CD8-positive, alpha-beta memory T cell (primary cell): ENCODE results near the gene OR1F1. TPM values are rescaled to one million over a fixed set of nuclear protein-coding genes. Genes with fewer than 3 reads are reported as not detected.

Experiments used
- CTCF ChIA-PET: fragments of 350-600 bp; sonication (Branson Sonifier 250); formaldehyde crosslinking; loops from one replicate; lab custom pipeline; 2021; ENCODE audit warnings: antibody characterized with exemption; lab: Charles Lee
- POLR2A ChIA-PET: fragments of 350-600 bp; sonication (Branson Sonifier 250); formaldehyde crosslinking; loops from one replicate; lab custom pipeline; 2021; ENCODE audit warnings: antibody characterized with exemption; lab: Charles Lee
- DNase-seq, 5 donors: peaks; one replicate each; pipeline versions ENCODE4 v3.0.0 to v3.0.0-alpha.2; 2020 to 2022; ENCODE audit warnings: mixed read lengths in 1 of 5
- H3K27ac ChIP-seq: one replicate; pipeline ENCODE4 v1.7.0; 2013; ENCODE audit warnings: low read depth, mild to moderate bottlenecking, low read length, moderate library complexity
- H3K27me3 ChIP-seq: 2 replicates; pipeline ENCODE4 v1.7.0; 2013; ENCODE audit warnings: low read length, mild to moderate bottlenecking; ENCODE audit not compliant: insufficient read depth, poor library complexity, severe bottlenecking
- H3K36me3 ChIP-seq: 2 replicates; pipeline ENCODE4 v1.7.0; 2013; ENCODE audit warnings: mild to moderate bottlenecking, low read length, moderate library complexity; ENCODE audit not compliant: insufficient read depth
- H3K4me1 ChIP-seq: 2 replicates; pipeline ENCODE4 v1.7.0; 2013; ENCODE audit warnings: mild to moderate bottlenecking, low read length, moderate library complexity; ENCODE audit not compliant: insufficient read depth
- H3K4me3 ChIP-seq: 2 replicates; pipeline ENCODE4 v1.7.0; 2013; ENCODE audit warnings: mild to moderate bottlenecking, low read length
- H3K9me3 ChIP-seq: 2 replicates; pipeline ENCODE4 v1.7.0; 2013; ENCODE audit warnings: mild to moderate bottlenecking, low read length
- H3K27ac Mint-ChIP-seq, 8 donors: one replicate each; pipeline ENCODE4 v1.8.0; 2020 to 2021; ENCODE audit warnings: mixed read lengths in 8 of 8, mild to moderate bottlenecking in 6 of 8, inconsistent platforms in 3 of 8, moderate library complexity in 3 of 8
- H3K27me3 Mint-ChIP-seq, 2 donors: one replicate each; pipeline ENCODE4 v1.8.0; 2020 to 2021; ENCODE audit warnings: mixed read lengths in 2 of 2, mild to moderate bottlenecking in 1 of 2, moderate library complexity in 1 of 2
- H3K36me3 Mint-ChIP-seq, 3 donors: one replicate each; pipeline ENCODE4 v1.8.0; 2020 to 2021; ENCODE audit warnings: mixed read lengths in 3 of 3, inconsistent platforms in 1 of 3, mild to moderate bottlenecking in 1 of 3
- H3K4me1 Mint-ChIP-seq, 3 donors: one replicate each; pipeline ENCODE4 v1.8.0; 2020 to 2021; ENCODE audit warnings: mixed read lengths in 3 of 3, inconsistent platforms in 1 of 3, mild to moderate bottlenecking in 1 of 3
- H3K4me3 Mint-ChIP-seq, 7 donors: one replicate each; pipeline ENCODE4 v1.8.0; 2020 to 2021; ENCODE audit warnings: mixed read lengths in 7 of 7, mild to moderate bottlenecking in 6 of 7, moderate library complexity in 4 of 7, inconsistent platforms in 2 of 7
- H3K9me3 Mint-ChIP-seq, 5 donors: one replicate each; pipeline ENCODE4 v1.8.0; 2020 to 2022; ENCODE audit warnings: mixed read lengths in 5 of 5, mild to moderate bottlenecking in 3 of 5, moderate library complexity in 2 of 5, inconsistent platforms in 1 of 5
- polyA plus RNA-seq: library from polyadenylated mRNA; unstranded; fragments of 300-500 nt; fragmentation: Illumina TruSeq; gene quantifications from one replicate; pipeline ENCODE4 v1.2.3, GENCODE V29; 2021
- total RNA-seq, 2 experiments: library from RNA; stranded (reverse); gene quantifications; one replicate each; pipeline ENCODE4 v1.2.3, GENCODE V29; 2021

The OR1F1 gene
- total and polyA plus RNA-seq, 3 experiments from 2014 or later: not detected

DNA sequence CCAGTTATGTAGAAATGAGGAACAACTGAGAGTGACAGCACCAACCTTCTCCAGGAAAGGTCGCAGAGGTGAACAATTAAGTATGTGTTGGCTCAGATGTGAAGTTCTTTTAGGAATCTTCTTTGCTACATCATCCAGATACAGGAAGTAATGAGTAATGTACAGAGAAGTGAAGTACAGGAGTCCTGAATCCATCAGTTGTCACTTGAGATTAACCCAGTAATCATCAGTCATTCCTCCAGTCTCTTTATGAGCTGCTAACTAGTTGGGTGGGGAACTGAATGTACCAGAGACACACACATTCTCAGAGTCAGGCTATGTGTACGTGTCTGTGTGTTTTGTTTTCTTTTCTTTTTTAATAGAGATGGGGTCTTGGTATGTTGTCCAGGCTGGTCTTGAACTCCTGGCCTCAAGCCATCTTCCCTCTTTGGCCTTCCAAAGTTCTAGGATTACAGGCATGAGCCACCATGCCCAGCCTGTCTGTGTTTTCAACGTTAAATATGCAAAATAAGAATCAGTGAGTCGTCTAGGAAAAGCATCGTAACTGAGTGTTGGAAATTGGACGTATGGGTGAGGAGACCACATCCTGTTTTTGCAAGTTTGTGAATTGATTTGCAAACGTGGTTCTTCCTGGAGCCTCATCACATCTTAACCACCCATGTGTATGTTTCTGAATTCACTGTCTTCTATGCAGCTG lies 27.0 kb downstream of the OR1F1 start:
- H3K27ac Mint-ChIP-seq: peak overlapping the region; percentile 84 to 99 (median 93)
- DNase-seq: peak in 3 of 5 donors; percentile 68 to 82 (median 78)
- Histone ChIP-seq H3K27ac (peak overlapping the region; percentile 29), H3K4me1 (peaks cover 28% of the 10 kb centered on the region), H3K4me3 (peak overlapping the region; percentile 8), H3K36me3 (no peaks in the 10 kb centered on the region), H3K27me3 (no peaks in the 10 kb centered on the region), H3K9me3 (peaks cover 3% of the 10 kb centered on the region)
- peak overlapping the region in 6 of 7 donors; percentile 65 to 88 (median 73) for H3K4me3 Mint-ChIP-seq
- peaks cover 0 to 27% (median 4%) of the 10 kb centered on the region in 3 donors for H3K36me3 Mint-ChIP-seq
- POLR2A ChIA-PET: interaction anchor here (0.6 to 1.5 kb wide), 9 partner anchors 10 to 188 kb away, joined by 3 to 8 read pairs (median 4); no protein-coding TSS in a partner anchor
- CTCF ChIA-PET: interaction anchor here (0.9 to 1.4 kb wide), 4 partner anchors 12 to 186 kb away, joined by 3 to 4 read pairs (median 3); partner anchors contain the start of genes ZNF174, ZNF200 and ZSCAN32
- H3K4me1 Mint-ChIP-seq: peaks cover 38 to 44% (median 40%) of the 10 kb centered on the region in 3 donors
- H3K9me3 Mint-ChIP-seq: peaks cover 3 to 8% (median 6%) of the 10 kb centered on the region in 5 donors
- H3K27me3 Mint-ChIP-seq: peaks cover 0 to 3% of the 10 kb centered on the region in 2 donors

DNA sequence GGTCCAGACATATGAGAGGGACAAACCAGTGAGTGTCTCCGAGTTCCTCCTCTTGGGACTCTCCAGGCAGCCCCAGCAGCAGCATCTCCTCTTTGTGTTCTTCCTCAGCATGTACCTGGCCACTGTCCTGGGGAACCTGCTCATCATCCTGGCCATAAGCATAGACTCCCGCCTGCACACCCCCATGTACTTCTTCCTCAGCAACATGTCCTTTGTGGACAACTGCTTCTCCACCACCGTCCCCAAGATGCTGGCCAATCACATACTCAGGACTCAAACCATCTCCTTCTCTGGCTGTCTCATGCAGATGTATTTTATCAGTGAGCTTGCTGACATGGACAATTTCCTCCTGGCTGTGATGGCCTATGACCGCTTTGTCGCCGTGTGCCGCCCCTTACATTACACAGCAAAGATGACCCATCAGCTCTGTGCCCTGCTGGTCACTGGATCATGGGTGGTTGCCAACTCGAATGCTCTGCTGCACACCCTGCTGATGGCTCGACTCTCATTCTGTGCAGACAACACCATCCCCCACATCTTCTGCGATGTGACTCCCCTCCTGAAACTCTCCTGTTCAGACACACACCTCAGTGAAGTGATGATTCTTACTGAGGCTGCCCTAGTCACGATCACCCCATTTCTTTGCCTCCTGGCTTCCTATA lies 27.7 kb downstream of the OR1F1 start:
- no peaks in the 10 kb centered on the region for H3K27me3 ChIP-seq
- H3K4me3 ChIP-seq: peak overlapping the region; percentile 17
- H3K9me3 ChIP-seq: peaks cover 3% of the 10 kb centered on the region
- peak overlapping the region; percentile 29 for H3K27ac ChIP-seq
- peaks cover 0 to 23% (median 4%) of the 10 kb centered on the region in 3 donors for H3K36me3 Mint-ChIP-seq
- peaks cover 28% of the 10 kb centered on the region for H3K4me1 ChIP-seq
- H3K27me3 Mint-ChIP-seq: no peaks in the 10 kb centered on the region
- peaks cover 3 to 10% (median 8%) of the 10 kb centered on the region in 5 donors for H3K9me3 Mint-ChIP-seq
- peak in 1 of 5 donors; percentile 34 for DNase-seq
- ChIA-PET POLR2A (interaction anchor here (0.6 to 1.5 kb wide), 9 partner anchors 10 to 188 kb away, joined by 3 to 6 read pairs (median 4); no protein-coding TSS in a partner anchor), CTCF (interaction anchor here (0.7 to 1.4 kb wide), 5 partner anchors 13 to 185 kb away, joined by 3 to 4 read pairs (median 3); partner anchors contain the start of genes ZNF174, ZNF200 and ZSCAN32)
- H3K36me3 ChIP-seq: no peaks in the 10 kb centered on the region
- H3K27ac Mint-ChIP-seq: peak overlapping the region; percentile 84 to 99 (median 93)
- H3K4me1 Mint-ChIP-seq: peaks cover 38 to 44% (median 40%) of the 10 kb centered on the region in 3 donors
- H3K4me3 Mint-ChIP-seq: peak overlapping the region; percentile 56 to 88 (median 69)

DNA sequence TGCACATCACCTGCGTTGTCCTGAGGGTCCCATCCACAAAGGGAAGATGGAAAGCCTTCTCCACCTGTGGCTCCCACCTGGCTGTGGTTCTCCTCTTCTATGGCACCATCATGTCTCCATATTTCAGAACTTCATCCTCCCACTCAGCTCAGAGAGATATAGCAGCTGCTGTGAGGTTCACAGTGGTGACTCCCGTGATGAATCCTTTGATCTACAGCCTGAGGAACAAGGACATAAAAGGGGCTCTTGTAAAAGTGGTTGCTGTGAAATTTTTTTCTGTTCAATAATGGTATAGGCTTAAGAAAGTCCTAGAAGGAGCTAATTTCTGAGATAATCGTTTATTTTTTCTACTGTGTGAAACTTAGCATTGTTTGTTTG lies 28.2 kb downstream of the OR1F1 start:
- H3K9me3 Mint-ChIP-seq: peaks cover 3 to 12% (median 10%) of the 10 kb centered on the region in 5 donors
- H3K27me3 Mint-ChIP-seq: no peaks in the 10 kb centered on the region
- peaks cover 28% of the 10 kb centered on the region for H3K4me1 ChIP-seq
- CTCF ChIA-PET: interaction anchor here (0.7 to 1.3 kb wide), 3 partner anchors 13 to 74 kb away, joined by 3 read pairs; no protein-coding TSS in a partner anchor
- H3K4me3 ChIP-seq: peak overlapping the region; percentile 17
- H3K27ac ChIP-seq: no peak overlapping the region
- H3K36me3 ChIP-seq: no peaks in the 10 kb centered on the region
- H3K4me1 Mint-ChIP-seq: peaks cover 38 to 44% (median 40%) of the 10 kb centered on the region in 3 donors
- H3K4me3 Mint-ChIP-seq: peak overlapping the region; percentile 56 to 88 (median 69)
- DNase-seq: peak in 2 of 5 donors; percentile 20 to 51
- peaks cover 0 to 23% (median 4%) of the 10 kb centered on the region in 3 donors for H3K36me3 Mint-ChIP-seq
- POLR2A ChIA-PET: interaction anchor here (1.0 to 1.1 kb wide), 2 partner anchors 9 to 140 kb away, joined by 5 to 6 read pairs; no protein-coding TSS in a partner anchor
- H3K27ac Mint-ChIP-seq: peak overlapping the region; percentile 84 to 99 (median 93)
- H3K27me3 ChIP-seq: no peaks in the 10 kb centered on the region
- peaks cover 5% of the 10 kb centered on the region for H3K9me3 ChIP-seq

DNA sequence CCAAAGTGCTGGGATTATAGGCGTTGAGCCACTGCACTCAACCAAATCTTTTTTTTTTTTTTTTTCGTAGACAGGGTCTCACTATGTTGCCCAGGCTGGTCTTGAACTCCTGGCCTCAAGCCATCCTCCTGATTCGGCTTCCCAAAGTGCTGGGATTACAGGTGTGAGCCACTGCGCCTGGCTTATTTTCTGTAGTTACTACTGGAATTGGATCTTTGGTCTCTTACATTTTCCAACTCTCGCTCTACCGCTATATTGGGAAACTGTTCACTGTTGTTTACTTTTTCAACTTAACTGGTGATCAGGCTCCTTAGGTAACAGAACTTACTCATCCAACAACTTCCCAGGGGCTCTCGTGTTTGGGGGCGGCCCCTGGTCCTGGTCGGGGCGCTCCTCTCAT lies 32.8 kb downstream of the OR1F1 start:
- Mint-ChIP-seq H3K36me3 (peaks cover 22 to 52% (median 36%) of the 10 kb centered on the region in 3 donors), H3K4me3 (no peak overlapping the region), H3K27me3 (no peaks in the 10 kb centered on the region), H3K4me1 (peaks cover 16 to 22% (median 17%) of the 10 kb centered on the region in 3 donors), H3K27ac (no peak overlapping the region), H3K9me3 (peaks cover 33 to 56% (median 54%) of the 10 kb centered on the region in 5 donors)
- CTCF ChIA-PET: interaction anchor here (1.4 kb wide), 1 partner anchor 12 kb away, joined by 3 read pairs; no protein-coding TSS in a partner anchor
- H3K36me3 ChIP-seq: peaks cover 10% of the 10 kb centered on the region
- H3K4me1 ChIP-seq: peaks cover 12% of the 10 kb centered on the region
- POLR2A ChIA-PET: no interaction called here
- DNase-seq: no peak
- H3K27ac ChIP-seq: no peak overlapping the region
- H3K4me3 ChIP-seq: no peak overlapping the region
- H3K27me3 ChIP-seq: no peaks in the 10 kb centered on the region
- H3K9me3 ChIP-seq: peaks cover 41% of the 10 kb centered on the region

DNA sequence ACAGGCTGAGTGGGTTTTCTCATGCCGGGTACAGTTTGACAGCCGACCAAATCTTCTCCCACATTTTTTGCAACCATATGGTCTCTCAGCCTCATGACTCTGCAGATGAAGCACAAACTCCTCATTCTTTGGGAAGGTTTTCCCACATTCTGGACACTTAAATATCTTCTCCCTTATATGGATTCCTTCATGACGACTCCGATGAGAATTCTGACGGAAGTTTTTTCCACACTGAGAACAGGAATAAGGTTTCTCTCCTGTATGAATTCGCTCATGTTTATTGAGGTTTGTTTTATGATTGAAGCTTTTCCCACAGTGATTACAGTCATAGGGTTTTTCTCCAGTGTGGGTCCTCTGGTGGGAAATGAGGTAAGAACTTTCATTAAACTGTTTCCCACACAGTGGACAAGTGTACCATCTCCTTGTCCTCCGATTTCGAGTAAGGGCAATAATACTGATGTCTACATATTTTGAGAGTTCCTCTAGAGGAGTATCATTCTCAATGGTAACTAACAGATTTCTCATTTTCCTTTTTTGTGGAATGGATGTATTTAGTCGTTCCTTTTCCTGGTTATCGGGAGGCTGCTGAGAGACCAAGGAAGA lies 36.0 kb downstream of the OR1F1 start:
- peaks cover 25% of the 10 kb centered on the region for H3K36me3 ChIP-seq
- POLR2A ChIA-PET: no interaction called here
- H3K36me3 Mint-ChIP-seq: peaks cover 33 to 71% (median 61%) of the 10 kb centered on the region in 3 donors

DNA sequence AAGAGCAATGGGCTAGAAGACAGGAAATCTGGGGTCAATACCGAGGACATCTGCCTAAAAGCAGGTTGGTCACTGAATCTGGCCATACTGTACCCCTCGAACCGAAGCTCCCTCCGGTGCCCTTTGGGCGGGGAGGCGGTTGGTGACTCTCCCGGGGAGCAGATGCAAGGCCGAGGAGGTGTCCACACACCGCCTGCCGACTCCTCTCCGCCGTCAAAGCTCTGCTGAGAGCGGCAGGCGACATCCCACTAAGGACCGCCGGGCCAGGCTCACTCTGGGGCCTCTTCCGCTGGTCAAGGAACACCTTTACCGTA lies 46.5 kb downstream of the OR1F1 start:
- Mint-ChIP-seq H3K36me3 (peaks cover 33 to 49% (median 39%) of the 10 kb centered on the region in 3 donors), H3K4me3 (peak overlapping the region; percentile 92 to 98 (median 95)), H3K4me1 (peaks cover 37 to 47% (median 42%) of the 10 kb centered on the region in 3 donors), H3K9me3 (peaks cover 6 to 15% (median 13%) of the 10 kb centered on the region in 5 donors), H3K27me3 (no peaks in the 10 kb centered on the region), H3K27ac (peak overlapping the region in 6 of 8 donors; percentile 84 to 97 (median 96))
- Histone ChIP-seq H3K27ac (peak overlapping the region; percentile 92), H3K4me3 (peak overlapping the region; percentile 99), H3K9me3 (no peaks in the 10 kb centered on the region), H3K27me3 (no peaks in the 10 kb centered on the region), H3K4me1 (peaks cover 21% of the 10 kb centered on the region), H3K36me3 (peaks cover 31% of the 10 kb centered on the region)
- DNase-seq: no peak
- ChIA-PET CTCF (interaction anchor here (1.1 kb wide), 1 partner anchor 19 kb away, joined by 4 read pairs; no protein-coding TSS in a partner anchor), POLR2A (interaction anchor here (0.6 to 1.6 kb wide), 10 partner anchors 13 to 1047 kb away, joined by 3 to 10 read pairs (median 4); no protein-coding TSS in a partner anchor)

More for the DNA sequence above, 36.0 kb downstream of the OR1F1 start:
- H3K27ac ChIP-seq: no peak overlapping the region
- Mint-ChIP-seq H3K4me1 (no peaks in the 10 kb centered on the region), H3K27ac (peak overlapping the region in 1 of 8 donors; percentile 41), H3K4me3 (no peak overlapping the region), H3K27me3 (no peaks in the 10 kb centered on the region), H3K9me3 (peaks cover 44 to 74% (median 70%) of the 10 kb centered on the region in 5 donors)
- H3K4me3 ChIP-seq: no peak overlapping the region
- no peaks in the 10 kb centered on the region for H3K27me3 ChIP-seq
- no peaks in the 10 kb centered on the region for H3K4me1 ChIP-seq
- CTCF ChIA-PET: no interaction called here
- no peak for DNase-seq
- H3K9me3 ChIP-seq: peaks cover 41% of the 10 kb centered on the region
